Dedifferentiated amniotic fluid mesenchymal stem cell (primary cell): ENCODE measurements around the gene ALDH7A1.
A peak's percentile ranks its signal among the peaks of the same experiment; 100 is the strongest.
"Not testable (repeated sequence)": the region's sequence is repeated elsewhere in the genome, so short reads cannot be mapped to it uniquely, and the experiment has no call there.

ENCODE experiments used
- DNase-seq: peaks from one replicate; pipeline ENCODE4 v3.0.0-alpha.2; 2016; ENCODE audit errors: extremely low spot score

The ALDH7A1 gene

DNA sequence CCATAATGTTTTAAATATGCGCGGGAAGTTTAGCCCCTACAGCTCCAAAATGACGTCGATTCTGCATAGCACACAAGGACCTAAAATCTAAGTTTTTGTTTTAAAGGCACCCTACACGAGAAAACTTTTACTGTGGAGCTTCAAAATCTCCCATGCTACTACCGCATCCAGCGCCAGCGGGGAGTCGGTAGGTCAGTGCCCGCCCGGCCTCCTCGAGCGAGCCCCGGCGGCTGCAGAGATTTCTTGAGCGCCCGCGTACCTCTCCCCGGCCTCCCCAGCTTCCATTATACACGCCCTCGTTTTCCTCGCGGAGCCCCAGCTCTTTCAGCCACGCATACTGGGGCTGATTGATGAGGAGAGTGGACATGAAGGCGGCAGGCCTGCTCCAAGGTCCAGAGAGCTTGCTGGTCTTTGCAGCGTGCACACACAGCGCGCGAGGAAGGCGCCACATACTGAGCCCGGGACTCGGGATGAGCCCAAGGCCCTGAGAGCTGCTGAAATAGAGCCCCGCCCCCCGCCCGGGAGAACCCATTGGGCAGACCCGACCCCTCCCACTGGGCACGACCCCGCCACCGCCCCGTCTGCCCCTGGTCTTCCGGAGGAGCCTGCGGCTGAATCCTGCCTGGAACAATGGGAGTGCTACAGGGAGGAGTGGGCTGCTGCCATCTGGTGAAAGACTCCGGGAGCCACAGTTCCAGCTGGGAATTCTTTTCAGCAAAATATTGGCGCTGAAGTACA is at the start of gene ALDH7A1:
Gene ALDH7A1, minus strand, starts transcription at position 472 of the 738 bp plus-strand sequence. Its CDS starts 21 bp downstream, at position 451.
- peak; percentile 88 for DNase-seq

DNA sequence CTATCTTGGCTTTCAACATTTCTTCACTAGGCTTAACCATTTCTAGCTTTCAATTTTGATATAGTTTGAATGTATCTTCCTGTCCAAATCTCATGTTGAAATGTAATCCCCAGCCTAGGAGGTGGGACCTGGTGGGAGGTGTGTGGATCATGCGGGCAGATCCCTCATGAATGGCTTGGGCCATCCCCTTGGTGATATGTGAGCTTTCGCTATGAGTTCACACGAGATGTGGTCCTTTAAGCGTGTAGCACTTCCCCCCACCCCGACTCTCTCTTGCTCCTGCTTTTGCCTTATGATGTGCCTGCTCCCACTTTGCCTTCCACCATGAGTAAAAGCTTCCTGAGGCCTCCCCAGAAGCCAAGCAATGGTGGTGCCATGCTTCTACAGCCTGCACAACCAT is 46.4 kb upstream of the ALDH7A1 start:
- no peak for DNase-seq

DNA sequence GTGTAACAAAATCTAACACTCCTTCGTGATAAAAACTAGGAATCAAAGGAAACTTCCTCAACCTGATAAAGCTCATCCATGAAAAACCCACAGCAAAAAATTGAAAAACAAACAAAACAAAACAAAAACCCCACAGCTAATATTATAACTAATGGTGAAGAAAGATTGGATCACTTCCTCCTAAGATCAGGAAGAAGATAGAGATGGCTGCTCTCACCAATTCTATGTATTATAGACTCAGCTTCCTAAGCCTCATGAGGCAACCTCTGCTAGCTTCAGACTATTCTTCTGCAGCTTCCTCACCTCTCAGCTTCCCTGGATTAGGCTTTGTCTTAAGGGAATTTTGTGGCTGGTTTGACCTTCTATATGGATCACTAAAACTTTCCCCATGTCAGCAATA is 45.8 kb upstream of the ALDH7A1 start:
- no peak for DNase-seq

DNA sequence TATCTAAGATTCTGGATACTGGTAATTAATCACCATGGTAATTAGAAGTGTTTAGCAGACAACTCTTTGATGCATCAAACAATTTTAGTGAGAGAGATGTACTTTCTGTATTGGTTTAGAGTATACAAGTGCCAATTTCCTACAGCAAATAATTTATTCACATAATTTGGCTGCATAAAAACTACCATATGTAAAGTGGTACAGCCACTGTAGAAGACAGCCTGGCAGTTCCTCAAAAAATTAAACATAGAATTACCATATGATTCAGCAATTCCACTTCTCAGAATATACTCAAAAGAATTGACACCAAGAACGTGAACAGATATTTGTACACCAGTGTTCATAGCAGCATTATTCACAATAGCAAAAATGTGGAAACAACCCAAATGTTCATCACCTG is 41.9 kb upstream of the ALDH7A1 start:
- DNase-seq, result no peak

DNA sequence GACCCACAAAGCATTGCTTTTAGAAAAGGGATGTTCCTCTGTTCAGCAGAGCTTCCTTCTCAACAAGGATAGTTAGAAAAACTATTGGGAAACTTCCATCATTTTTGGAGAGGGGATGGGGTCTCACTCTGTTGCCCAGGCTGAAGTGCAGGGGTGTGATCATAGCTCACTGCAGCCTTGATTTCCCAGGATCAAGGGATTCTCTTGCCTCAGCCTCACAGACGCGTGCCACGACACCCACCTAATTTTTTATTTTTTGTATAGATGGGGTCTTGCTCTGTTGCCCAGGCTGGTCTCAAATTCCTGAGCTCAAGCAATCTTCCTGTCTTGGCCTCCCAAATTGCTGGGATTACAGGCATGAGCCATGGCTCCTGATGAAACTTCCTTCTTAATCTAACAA is 40.6 kb upstream of the ALDH7A1 start:
- DNase-seq, result no peak

DNA sequence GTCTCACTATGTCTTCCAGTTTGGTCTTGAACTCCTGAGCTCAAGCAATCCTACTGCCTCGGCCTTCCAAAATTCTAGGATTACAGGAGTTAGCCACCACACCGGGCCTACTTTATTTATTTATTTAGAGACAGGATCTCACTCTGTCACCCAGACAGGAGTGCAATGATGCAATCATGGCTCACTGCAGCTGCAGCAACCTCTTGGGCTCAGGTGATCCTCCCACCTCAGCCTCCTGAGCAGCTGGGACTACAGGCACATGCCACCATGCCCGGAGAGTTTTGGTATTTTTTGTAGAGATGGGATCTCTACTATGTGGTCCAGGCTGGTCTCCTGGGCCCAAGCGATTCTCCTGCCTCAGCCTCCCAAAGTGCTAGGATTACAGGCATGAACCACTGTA is 38.5 kb upstream of the ALDH7A1 start:
- no peak for DNase-seq

DNA sequence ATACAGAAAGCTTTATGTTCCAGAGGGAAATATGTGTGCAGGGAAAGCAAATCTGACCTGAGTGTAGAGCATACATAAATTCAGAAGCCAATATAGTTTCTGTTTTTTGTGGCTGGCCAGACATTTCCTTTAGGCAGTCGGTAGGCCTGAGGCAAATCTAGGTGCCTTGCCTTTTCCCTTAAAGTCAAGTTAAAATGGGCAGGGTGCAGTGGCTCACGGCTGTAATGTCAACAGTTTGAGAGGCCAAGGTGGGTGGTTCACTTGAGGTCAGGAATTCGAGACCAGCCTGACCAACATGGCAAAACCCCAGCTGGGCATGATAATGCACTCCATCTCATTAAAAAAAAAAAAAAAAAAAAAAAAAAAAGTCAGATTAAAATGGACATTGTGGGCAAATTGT is 36.9 kb upstream of the ALDH7A1 start:
- no peak for DNase-seq

DNA sequence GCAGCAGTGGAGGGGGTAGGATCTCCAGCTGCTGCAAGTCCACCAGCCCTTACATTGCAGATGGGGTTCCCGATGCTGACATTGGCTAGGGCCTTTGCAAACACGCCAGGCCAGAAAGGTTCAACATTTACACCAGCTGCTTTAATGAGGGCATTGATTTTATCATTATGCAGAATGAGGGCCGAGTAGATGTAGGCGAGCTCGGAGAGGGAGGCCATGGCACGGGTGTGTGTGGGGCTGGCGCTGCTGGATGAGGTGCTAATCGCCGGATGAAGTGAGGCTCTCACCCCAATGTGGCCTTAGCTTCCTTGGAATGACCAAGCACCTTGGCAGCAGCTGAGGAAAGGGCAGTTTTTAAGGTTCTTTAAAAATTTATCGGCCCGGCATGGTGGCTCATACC is 33.1 kb upstream of the ALDH7A1 start:
- no peak for DNase-seq

DNA sequence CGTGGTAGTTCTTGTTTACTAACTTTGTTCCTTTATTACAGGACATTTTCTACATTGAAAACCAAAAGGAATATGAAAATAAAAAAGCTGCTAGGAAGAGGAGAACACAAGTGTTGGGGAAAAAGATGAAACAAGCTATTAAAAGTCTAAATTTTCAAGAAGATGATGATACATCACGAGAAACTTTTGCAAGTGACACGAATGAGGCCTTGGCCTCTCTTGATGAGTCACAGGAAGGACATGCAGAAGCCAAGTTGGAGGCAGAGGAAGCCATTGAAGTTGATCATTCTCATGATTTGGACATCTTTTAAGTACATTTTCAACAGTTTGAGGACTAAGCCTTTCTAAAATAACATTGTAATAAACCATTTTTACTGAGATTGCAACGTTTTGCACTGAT is 29.5 kb upstream of the ALDH7A1 start:
- peak; percentile 69 for DNase-seq

DNA sequence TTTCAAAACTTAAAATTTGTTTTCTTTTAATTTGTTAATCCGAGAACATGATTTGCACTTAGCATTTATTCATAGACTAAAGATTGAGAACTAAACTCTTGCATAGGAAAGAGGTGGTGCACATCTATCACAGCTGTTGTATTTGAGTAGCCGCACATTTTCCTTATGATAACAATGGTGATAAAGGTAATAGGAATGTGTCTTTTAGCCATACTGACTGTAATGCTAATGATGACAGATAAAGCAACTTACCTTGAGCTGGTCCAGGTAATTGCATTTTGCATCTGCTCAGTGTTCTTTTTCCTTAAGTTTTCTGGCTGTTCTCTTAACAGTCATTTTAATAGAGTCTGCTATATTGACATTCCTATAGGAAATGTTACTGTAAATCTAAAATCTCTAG is 24.8 kb upstream of the ALDH7A1 start:
- no peak for DNase-seq

DNA sequence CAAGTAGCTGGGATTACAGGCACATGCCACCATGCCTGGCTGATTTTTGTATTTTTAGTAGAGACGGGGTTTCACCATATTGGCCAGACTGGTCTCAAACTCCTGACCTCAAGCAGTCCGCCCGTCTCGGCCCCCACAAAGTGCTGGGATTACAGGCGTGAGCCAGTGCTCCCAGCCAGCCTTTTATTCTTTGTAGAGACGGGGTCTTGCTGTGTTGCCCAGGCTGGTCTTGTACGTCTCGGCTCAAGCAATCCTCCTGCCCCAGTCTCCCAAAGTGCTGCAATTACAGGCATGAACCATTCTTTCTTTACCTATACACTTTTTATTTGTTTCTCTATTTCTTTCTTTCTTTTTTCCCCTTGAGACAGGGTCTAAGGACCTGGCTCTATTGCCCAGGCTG is 22.6 kb upstream of the ALDH7A1 start:
- DNase-seq, result not testable (repeated sequence)

DNA sequence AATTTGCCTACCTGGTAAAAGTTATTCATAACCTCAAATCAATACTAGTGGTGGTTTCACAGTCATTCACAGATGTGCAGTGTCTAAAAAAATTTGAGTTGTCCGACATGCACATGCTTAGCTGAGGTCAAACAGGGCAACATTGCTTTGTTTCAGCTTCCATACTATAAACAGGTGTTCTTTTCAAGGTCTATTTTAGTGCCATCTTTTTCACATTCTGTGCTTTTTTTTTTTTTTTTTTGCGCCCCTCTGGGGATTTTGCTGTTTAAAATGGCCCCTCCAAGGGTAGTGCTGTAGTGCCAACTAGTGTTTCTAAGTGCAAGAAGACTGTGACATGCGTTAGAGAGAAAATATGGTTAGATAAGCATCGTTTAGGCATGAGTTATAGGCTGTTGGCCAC is 20.3 kb upstream of the ALDH7A1 start:
- no peak for DNase-seq

DNA sequence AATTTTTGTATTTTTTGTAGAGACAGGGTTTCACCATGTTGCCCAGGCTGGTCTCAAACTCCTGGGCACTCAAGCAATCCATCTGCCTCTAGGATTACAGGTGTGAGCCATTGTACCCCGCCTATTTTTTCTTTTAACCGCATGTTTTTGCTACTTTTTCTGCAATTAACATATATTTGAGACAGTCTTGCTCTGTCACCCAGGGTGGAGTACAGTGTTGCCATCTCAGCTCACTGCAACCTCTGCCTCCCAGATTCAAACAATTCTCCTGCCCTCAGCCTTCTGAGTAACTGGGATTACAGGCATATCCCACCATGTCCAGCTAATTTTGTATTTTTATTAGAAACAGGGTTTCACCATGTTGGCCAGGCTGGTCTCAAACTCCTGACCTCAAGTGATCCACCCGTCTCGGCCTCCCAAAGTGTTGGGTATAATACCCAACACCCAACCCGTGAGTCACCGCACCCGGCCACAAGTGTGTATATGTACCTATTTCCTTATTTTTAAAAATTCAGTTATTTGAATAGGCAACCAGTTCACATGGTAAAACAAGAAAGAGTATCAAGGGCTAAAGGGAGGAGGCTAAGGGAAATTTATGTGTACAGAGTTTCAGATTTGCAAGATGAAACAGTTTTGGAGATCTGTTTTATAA is 19.0 kb upstream of the ALDH7A1 start:
- no peak for DNase-seq

DNA sequence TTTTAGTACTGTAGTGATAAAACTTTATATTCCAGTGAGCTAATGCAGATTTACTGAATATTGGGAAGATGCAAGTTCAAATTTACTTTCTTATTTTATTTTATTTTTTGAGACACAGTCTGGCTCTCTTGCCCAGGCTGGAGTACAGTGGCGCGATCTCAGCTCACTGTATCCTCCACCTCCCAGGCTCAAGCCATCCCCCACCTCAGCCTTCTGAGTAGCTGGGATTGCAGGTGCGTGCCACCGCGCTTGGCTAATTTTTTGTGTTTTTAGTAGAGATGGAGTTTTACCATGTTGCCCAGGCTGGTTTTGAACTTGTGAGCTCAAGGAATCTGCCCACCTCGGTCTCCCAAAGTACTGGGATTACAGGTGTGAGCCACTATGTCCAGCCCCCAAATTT is 15.6 kb upstream of the ALDH7A1 start:
- DNase-seq, result no peak

DNA sequence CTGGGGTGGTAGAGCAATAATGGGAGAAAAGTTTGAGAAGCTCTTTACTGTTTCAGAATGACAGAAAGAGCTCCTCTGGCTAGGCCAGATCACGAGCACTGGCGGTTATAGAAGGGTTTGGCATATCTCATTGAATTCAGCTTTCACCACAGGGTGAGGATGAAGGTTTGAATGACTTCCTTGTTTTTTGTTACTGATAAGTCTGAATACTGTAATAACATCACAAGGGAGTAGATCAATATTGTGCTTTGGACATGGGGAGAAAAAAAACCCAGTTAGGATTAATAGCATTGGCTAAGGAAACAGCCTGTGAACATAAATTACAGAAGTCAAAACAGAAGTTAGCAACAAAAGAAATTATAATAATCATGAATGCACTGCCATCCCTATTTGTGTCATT is 15.1 kb upstream of the ALDH7A1 start:
- no peak for DNase-seq

DNA sequence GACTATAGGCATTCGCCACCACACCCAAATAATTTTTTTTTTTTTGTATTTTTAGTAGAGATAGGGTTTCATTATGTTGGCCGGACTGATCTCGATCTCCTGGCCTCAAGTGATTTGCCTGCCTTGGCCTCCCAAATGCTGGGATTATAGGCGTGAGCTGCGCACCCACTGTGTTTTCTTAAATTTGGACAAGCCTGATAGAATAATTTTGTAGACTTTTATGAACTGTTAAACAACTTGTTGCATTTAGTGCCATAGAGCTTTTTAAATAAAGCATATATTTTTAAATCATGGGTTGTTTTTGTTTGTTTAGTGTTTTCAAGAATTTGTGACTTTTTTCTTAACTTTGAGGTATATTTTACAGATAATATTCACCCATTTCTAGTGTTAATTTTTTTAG is 10.5 kb upstream of the ALDH7A1 start:
- DNase-seq, result no peak

DNA sequence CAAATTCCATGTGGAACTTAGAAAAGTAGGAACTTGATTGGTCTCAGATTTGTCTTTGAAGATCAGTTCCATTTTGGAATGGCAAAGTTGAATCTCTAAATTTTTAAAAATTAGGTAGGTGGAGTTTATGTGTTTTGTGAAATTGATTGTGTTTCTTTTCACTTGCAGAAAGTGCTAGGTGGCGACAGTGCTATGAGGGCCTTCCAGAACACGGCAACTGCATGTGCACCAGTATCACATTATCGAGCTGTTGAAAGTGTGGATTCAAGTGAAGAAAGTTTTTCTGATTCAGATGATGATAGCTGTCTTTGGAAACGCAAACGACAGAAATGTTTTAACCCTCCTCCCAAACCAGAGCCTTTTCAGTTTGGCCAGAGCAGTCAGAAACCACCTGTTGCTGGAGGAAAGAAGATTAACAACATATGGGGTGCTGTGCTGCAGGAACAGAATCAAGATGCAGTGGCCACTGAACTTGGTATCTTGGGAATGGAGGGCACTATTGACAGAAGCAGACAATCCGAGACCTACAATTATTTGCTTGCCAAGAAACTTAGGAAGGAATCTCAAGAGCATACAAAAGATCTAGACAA is 8.5 kb upstream of the ALDH7A1 start:
- no peak for DNase-seq

DNA sequence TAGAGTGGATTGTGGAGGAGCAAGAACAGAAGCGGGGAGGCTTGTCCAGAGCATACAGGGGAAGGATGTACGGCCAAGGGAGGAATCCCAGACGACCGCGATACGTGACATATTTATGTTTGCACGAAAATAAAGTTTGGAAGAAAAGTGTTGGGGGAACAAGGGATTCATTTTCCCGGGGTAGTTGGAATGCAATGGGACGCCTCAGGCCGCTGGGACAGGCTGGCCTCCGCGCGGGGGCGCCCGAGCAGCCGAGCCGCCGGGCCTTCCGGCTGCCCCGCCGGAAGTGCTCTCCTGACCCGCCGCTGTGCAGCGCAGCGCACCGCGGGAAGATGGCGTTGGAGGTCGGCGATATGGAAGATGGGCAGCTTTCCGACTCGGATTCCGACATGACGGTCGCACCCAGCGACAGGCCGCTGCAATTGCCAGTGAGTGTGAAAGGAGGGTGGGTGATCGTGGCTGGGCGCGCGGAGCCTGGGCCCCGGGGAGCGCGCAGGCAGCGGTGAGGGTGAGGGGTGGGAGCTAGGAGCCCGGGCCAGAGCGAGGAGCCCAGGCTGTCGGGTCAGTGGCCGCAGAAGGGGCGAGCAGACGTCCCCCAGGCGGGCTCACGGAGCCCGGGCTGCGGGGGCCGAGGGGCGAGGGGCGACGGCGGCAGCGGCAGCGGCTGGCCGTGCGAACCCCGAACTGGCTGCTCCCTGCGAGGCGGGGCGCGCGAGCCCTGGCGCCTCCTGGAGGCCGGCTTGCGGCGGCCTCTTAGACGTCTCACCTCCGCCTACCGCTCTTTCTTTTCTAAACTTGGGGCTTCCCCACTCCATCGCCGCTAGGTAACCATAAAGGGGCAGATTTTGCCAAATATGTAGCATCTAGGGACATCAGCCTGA is 5.9 kb upstream of the ALDH7A1 start, which contains the start of gene PHAX:
Gene PHAX, plus strand, starts transcription at position 317 of the 881 bp plus-strand sequence. Its CDS starts 16 bp downstream, at position 333.
- peak; percentile 71 for DNase-seq

DNA sequence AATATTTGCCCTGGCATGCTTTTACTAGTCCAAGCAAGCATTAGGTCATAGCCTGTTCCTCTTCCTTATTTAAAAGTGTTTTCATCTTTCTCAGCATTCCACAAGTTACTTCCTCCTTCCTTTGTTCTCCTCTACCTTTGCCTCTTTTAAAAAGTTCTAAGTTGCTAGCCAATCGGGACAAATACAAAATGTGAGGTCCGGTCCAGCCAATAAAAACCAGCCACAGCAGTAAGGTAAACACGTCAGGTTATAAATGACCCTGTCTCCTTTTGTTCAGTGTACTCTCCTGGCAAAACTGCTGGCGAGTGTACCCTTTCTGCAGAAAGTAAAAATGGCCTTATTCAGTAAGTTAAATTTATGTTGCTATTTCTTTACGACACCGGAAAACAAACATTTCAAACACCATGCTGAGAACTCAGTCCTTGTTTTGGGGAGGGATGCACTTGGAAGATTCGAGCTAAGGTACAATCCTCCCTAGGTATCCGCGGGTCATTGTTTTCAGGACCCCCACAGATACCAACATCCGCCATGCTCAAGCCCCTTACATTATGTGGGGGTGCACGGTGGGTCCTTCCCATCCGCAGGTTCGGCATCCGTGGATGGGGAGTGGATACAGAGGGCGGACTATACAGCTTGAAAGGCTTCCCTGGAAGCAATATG is 5.1 kb upstream of the ALDH7A1 start:
- not testable (repeated sequence) for DNase-seq

DNA sequence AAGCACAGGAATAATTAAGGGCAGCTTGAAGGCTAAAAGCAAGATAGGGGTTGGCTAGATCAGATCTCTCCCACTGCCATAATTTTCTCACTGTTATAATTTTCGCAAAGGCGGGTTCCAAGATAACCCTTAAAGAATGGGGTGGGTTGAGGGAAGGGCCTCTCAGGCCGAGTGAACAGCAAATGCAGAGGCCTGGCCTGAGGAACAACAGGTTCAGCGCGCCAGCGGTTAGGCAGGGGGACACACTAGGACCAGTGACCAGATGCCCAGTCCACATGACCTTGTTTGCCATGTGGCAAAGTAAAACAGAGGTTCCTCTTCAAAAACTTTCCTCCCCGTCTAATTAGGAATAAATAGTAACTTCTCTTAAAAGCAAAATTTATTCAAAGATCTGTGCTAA is 4.5 kb upstream of the ALDH7A1 start:
- no peak for DNase-seq

DNA sequence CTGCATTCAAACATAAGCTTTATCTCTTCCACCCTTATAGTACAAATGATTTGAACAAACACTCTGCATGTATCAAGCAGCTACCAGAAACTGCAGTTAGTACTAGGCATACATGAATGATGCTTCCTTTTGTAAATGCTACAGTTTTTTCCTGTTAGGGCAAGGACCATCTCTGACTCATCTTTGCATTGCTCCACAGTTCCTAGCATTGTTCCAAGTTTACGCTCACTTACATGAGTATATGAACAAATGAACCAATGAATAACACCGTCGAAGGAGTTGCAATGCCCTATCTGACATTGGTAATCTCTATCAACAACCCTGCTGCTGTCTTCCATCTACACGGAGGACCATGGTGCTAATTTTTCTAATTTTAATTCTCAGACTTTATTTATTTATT is 2.1 kb upstream of the ALDH7A1 start:
- no peak for DNase-seq
